NCI-H1105 treated with DMSO at 0.1 percent for 48 hours (cell line): ENCODE measurements around the gene STX8.

ENCODE experiments used
- DNase-seq: peaks from one replicate; lab custom pipeline; 2025; lab: John Stamatoyannopoulos, UW

STX8 gene

DNA sequence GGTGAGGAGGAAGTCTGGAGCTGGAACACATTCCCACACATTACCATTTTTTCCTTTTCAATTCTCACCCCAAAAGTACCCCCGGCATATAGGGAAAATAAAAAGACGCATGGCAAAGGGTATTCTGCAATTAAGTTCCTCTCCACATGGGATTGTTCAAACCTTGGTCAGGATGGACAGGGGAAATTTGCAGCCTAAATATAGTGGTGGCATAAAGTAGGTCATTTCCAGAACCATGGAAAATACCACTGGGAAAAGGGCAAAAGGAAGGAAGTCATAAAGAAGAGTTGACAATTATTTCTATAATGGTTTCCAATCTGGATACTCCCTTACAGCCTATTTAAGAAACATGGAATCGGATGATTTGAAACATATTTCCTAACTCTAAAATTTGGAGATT lies 135.8 kb downstream of the STX8 start:
- no peak for DNase-seq

DNA sequence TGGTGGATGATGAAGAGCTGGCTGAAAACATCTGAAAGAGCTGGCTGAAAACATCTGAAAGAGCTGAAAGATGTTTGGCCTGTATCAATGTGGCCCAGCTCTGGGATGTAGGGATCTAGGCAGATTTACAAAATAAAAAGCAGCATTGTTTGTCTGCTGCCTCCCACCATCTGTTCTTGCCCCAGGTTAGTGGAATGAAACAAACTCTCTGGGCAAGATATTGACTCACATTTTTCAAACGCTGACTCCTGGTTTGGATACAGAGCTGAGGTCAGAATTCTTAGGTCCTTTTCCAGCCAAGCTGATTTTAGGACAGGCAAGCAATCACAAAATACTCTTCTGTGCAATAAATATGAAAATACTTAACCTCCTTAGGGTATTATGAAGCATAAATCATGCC lies 139.0 kb downstream of the STX8 start:
- DNase-seq = no peak

DNA sequence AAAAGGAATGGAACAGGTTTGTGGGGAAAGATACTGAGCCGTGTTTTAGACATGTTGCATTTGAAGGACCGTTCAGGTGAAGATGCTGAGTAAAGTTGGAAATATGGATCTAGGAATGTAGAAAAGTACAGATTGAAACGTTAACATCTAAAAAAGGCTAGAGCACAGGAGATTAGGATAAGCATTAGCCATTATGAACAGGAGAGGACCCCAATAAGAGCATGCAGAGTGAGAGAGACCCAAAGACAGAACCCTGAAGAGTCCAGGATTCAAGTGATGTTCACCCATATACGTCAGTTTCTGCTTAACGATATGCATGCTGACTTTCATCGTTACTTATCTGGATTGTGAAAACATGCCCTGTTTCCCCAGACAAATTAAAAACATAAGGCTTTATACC lies 140.5 kb downstream of the STX8 start:
- no peak for DNase-seq

DNA sequence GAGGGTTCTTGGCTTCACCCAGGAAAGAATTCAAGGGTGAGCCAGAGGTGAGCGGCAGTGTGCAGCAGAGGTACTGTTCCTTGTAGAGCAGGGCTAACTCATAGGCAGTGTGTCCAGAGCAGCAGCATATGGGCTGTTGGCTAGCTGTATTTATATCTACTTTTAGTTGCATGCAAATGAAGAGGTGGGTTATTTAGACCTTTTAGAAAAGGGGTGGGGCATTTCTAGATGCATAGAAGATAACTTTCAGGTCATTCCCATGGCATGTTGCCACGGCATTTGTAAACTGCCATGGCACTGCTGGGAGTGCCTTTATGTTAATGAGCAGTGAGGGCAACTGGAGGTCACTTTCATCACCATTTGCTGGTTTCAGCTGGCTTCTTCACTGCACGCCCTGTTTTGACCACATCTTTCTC lies 141.0 kb downstream of the STX8 start:
- DNase-seq = no peak

DNA sequence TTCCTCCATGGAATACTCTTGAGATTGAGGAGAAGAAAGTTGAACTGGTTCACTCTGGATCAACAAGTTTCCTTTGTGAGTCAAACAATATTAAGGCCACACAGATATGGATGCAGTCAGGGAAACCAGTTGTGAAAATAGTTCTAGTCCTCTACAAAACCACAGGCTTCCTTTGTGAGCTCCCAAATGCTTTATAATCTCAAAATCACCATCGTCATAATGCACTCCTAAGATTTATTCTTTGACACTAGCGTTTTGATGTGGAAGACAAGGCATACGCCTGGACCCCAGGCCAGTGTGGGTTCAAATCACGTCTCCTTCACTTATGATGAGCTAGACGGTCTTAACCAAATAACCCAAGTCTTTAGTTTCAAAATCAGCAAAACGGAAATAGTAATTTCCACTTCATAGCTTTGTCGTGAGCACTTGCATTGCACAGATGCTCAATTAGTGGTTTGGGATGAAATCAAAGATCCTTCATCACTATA lies 142.6 kb downstream of the STX8 start:
- DNase-seq = no peak

DNA sequence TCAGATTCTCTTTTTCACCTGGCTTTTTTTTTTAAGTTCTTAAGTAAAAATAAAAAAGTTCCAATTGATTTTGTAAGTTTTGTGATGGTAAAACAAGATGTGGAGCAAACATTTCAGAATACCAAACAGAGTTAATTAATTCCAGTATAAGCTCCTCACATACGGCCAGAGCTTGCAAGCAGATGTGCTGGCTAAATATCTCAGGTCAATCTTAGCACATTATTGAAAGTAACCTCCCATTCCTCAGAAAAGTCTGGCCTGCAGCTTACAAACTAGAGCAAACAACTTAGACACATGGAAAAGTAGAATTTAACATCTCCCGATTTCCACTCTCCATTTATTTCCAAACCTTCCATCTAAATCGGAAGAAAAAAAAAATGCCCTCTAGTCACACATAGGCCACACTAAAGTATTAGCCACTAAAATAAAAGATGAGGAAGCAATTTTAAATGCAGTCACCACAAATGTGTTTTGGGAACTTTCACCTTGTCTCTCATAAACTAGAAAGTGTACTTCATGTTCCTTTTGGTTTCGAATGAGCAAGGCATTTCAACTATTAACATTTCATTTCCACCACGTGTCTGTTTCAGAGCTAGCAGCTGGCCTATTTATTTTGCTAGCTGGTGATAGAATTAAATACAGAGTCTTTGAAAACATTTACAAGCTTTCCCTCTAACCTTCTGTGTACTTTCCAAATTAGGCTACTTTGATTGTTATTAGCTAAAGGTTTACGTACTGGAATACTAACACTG lies 143.3 kb downstream of the STX8 start:
- no peak for DNase-seq

DNA sequence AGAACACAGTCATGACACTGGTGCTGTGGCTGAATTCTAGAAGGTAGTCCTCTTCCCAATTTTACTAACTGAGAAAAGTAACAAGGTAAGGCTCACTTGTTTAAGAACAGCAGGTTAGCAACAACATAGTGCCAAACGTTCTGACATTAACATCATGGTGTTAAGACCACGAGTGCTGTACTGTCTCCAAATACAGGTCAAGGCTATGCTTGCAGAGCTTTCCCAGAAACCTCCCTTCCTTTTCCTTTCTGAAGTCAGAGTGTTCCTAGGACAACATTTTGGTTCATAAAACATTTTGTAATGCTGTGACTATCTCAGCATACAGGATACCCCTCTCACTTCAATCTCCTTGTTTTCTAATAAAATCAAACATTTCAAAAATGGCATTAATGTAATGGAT lies 144.0 kb downstream of the STX8 start:
- no peak for DNase-seq

DNA sequence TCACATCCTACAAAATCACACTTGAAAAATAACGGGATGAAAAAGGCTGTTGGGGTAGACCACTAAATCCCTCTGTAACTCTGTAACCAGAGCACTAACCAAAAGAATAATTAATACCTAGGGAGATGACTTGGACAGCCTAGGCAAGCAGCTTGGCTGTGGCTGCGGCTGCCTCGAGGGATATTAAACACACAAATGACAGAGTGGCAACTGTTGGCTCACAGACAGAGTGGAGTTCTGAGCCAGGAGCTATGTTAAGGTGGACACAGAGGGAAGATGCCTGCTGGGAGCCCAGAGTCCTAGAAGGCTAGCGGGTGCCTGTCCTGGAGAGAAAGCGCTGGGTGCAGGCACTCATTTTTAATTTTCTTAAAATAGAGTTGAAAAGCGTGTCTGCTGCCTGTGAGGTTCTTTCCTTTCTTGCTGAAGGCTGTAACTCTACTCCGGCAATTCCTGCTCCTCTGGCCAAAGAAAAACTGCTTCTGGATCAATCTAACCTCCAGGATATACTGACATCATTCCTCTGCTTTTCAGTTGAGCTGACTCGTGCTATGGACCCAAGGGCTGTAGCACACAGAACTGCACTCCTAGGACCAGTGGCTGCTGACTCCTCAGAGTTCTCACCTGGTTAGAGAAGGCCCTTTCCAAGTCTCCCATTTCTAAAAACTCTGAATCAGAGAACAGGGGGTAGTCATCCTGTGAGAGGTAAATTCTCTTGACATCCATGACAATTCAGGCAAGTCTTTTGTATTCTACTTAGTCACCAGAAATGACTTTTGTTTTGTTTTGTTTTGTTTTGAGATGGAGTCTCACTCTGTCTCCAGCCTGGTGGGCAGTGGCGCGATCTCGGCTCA lies 147.9 kb downstream of the STX8 start:
- no peak for DNase-seq

DNA sequence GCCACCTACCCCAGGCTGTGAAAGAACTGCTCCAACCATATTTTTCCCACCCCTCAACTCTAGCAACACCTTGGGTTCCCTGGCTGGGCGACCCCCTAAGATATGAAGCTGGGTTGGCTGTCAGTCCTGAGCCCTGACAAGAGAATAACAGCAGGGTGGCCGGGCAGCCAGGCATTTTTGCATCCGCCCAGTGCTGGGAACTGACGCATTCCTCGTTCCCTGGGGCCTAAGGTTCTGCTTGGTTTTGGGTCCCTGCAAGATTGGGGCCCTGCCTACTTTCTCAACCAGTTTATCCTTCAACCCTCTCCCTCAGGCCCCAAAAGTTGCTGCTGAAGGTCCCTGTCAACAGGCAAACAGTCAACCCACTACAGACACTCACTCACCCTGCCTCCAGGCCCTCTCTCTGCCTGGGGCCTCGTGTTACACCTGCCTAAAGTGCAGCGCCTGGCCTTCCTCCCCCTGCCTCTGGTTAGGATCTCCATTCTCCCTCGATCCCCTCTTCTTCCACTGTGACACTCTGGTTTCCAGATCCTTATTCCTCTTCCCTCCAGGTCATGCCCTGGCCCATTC lies 151.5 kb downstream of the STX8 start:
- DNase-seq = no peak

DNA sequence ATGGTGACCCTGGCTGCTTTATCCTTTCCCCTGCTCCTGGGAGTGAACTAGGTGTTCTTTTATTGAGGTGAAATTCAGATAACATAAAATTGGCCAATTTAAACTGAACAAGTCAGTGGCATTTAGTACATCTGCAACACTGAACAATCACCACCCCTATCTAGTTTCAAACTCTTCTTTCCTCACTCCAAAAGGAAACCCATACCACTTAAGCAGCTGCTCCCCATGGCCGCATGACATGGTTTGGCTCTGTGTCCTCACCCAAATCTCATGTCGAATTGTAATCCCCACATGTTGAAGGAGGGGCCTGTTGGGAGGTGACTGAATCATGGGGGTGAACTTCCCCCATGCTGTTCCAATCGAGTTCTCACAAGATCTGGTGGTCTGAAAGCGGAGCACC lies 154.1 kb downstream of the STX8 start:
- no peak for DNase-seq

DNA sequence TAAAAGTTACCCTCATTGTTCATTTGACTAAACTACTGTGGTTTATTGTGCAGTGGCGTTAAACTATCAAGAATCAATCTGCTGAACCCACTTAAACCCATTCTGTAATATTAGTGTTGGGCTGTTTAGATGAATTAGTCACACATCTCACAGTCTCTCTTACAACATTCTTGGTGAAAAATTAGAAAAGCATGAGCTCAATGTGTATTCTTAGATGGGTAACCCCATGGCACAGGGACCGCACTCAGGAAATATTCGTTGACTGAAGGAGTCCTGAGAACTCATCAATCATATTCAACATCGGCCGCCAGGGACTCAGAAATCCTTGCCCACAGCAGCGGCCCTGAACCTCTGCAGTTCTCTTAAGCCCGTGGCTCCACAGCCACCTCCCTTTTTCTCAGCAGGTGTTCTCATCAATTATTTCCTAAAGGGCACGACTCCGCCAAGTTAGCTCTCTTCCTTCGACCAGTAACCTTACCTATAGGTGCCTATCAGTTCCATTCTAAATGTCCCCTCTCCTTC lies 155.6 kb downstream of the STX8 start:
- no peak for DNase-seq

DNA sequence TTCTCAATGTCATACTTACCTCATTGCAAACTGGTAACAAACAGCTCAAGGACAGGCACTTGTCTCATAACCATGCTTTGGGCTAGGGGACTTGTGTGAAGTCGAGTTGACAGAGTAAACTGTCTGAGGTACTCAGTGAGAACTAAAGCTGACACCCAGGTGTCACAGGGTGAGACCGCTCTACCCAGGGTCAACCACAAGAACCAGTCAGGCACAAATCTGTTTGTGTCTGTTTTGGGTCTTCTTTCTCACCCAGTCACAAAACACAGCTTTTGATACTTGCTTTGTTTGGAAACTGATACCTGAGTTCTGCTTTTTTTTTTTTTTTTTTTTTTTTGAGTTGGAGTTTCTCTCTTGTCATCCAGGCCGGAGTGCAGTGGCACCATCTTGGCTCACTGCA lies 161.1 kb downstream of the STX8 start:
- no peak for DNase-seq

DNA sequence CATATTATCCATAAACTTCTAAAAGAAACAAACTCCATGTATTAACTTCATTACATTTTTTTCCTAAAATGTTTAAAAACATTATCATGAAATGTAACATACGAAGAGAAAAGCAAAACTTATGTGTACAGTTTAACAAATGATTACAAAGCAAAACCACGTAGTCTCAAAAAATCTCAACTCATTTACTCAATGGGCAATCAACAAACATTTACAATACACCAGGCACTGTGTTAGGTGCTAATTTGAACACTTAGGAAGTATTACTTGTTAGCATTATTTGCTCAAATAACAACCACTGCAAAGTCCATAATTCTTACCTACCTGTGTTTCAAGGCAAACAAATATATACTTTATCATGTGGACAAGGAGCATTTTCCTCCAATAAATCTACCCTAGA lies 164.9 kb downstream of the STX8 start:
- DNase-seq = no peak

DNA sequence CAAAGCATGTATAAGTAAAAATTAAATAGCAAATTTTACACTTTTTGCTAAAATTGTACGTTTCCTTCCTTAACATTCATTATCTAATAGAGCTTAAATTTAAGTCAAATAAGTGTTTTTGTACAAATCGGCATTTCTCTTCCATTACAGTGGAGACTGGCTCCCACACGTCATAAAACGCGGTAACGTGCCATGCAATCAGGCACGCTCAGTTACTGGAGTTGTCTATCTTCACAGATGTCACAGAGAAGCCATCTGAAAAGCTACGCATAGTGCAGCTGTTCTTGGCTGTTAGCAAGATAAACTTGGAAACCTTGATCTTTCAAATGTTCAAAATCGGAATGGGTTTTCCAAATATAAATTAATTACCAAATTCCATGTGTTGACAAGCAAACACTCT lies 165.3 kb downstream of the STX8 start:
- DNase-seq = no peak

DNA sequence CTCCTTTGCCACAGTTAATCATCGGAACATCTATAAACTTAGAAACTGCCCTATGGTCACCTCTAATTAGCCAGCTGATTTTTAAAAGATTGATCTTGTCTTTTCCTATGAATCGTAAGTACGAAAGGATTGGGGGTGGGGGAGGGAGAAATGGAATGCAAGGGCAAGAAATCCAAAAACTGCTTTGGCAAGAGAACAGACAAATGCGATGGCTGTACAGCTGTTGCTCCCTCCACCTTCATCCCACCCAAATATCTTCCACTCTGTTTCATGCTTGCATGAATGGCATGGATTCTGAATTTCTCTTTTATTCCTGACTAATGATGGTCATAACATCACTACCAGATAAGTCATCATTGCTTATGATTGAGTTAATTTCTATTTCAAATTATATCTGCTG lies 165.7 kb downstream of the STX8 start:
- no peak for DNase-seq

DNA sequence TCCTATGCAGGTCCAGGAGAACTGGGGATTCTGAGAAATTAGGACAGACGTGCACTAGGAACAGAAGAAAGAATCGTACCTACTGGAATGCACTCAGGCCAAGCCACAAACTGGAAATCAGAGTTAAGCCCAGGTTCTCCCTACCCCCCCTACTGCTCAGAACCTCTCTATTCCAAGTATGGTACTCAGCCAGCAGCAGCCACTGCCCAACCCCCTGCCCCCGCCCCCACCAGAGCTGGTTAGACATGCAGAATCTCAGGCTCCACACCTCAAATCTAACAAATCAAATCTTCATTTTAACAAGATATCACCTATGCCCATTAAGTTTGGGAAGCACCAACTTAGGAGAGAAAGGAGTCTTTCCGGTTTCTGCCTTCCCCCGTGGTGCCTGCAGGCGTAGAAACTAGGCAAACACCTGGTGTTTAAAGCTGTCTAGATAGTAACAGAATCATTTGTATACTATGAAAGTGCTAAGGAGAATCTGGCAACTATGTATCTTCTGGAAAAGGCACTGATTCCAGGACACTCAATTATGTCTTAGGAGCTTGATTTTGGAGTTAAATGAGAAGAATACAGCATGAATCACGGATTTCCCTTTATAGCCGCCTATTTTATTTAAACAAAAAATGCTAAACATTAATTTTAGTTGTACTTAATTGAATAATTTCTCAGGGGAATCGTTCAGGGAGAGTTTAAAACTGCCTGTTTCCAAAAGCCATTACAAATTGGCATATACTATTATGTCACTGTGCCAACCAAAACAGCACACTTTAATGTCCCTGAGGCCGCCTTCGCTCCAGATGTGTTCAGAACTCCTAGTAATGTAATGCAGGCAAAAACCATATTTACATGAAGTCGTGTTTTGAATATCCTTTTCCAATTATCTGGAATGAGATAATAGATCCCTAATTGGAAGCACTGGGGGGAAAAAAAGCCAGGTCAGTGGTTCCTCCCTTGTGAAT lies 166.5 kb downstream of the STX8 start:
- DNase-seq = no peak

DNA sequence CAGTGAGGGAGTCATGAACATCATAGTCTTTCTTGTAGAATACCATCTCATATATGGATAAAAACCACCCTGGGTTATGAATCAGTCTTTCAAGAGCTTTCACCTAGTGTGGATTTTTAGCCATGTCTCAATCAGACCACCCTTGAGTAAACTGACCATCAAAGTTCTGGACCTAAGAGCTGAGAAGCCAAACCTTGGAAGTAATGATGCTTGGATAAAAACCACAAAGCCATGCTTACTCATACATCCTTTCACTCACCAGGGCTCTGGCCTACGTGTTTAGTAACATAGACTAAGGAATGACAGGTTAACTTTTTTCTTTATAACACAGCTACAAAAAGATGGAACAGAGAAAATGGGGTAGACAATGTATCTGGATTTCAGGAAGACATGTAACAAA lies 167.2 kb downstream of the STX8 start:
- DNase-seq = no peak

DNA sequence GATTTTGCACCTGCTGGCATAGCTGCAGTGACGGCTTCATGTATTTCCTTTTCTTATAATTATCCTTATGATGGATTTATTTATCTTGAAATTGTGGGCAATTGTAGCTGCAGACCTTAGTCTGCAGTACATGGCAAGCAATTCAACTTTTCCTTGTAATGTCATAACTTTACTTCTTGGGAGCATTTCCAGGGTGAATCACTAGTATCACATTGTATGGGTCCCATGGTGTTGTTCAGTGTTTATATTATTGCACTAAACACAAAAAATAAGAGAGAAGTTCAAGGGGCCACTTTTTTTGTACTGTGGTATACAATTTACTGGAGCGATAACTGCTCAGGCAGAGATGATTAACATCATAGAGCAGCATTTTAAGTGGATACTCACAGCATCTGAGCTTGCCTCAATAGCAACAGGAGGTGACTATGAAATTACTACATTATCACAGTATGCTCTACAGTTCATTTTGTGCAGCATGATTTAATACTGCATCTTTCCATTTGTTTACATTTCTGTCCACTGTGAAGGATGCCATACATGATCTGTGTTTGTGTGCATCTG lies 169.5 kb downstream of the STX8 start:
- no peak for DNase-seq

DNA sequence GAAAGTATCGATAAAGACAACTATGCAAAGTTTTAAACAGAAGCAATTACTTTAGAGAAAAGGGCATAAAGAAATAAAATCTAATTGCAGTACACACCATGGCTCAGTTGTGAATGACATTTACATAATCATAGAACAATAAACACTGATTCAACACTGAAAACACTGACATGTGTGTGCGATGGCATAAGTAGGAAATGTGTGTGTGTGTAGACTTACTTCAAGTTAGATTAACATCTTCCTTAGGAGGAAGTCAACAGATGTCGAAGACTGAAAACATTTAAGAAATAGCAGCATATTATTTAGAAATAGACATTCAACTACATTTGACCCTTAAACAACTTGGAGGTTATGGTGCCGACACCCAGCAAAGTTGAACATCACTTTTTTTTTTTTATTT lies 172.4 kb downstream of the STX8 start:
- DNase-seq = no peak

DNA sequence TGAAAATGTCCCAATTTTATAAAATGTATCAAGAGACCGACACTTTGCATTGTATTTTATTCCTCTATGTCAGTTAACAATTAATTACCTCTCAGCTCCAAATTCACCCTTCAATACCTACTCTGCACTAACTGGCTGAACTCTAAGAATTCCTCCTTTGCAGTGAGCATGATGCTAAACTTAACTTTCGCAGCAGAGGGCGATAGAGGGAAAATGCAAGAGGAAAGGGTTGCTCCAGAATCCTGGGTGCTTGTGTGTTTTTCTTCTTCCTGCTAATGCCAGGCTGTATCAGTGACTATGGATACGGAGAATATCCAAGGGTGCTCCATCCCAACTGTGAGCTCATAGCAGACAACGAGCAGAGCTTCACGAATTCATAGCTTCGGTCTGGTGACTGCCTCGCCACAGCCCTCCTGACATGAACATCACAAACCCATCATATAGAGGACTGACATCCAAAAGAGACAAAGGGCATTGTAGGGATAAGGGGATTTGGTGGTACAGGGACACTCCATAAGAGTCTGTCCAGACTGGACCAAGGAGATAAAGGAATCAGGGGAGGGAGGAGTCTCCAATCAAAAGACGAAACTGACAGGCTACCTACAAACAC lies 172.9 kb downstream of the STX8 start:
- DNase-seq = peak; percentile 13

DNA sequence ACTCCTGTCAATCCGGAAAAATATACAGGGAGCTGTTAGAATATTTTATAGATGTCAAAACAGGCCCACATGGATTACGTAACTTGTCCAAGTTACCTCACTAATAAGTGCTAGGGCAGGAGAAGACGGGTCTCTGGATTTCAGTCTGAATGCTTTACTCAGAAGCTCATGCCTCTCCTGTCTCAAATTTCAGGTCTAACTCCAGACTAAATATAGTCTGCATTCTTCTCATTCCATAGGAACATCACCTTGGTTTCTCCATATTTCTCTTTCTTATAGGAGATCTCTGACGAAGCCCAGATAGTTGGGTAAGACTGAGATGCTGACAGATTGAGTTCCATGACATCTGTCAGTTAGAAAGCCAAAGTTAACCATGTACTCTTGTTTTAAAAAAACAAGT lies 174.2 kb downstream of the STX8 start:
- no peak for DNase-seq
